NCI-H1048 (cell line): ENCODE results near the gene ROPN1.

ENCODE experiments used
- DNase-seq: peaks from one replicate; lab custom pipeline; 2025; lab: John Stamatoyannopoulos, UW

ROPN1 gene

DNA sequence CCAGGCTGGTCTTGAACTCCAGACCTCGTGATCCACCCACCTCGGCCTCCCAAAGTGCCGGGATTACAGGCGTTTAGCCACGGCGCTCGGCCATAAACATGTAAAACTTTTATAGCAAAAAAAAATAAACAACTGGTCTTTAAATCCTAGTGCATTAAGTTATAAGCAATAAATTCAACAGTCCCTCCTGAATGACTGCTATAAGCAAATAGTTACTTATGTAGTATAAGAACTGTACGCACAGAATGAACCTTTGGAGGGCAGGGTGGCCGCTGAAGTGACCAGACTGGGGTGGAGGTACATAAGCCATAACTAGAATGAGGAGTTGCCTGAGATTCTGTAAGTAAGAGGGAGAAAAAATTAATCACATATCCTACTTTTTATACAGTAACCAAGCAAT is 43.5 kb downstream of the ROPN1 start:
- no peak for DNase-seq

DNA sequence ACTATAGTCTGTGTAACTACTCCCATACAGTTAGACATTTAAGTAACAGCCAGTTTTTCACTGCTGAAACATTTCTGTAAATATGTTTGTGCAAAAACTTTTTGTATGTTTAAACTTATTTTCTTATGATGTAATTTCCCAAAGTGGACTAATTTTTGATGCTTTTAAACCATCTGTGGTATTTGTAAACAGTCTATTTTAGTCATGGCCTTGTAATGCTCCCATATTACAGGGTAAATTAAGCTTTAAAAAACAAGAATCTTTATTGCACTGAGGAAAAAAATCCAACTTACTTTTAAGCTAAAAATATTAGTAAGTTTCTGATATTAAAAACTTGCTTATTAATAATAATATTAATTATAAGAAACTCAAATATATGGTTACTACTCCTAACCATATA is 44.4 kb downstream of the ROPN1 start:
- DNase-seq: no peak

DNA sequence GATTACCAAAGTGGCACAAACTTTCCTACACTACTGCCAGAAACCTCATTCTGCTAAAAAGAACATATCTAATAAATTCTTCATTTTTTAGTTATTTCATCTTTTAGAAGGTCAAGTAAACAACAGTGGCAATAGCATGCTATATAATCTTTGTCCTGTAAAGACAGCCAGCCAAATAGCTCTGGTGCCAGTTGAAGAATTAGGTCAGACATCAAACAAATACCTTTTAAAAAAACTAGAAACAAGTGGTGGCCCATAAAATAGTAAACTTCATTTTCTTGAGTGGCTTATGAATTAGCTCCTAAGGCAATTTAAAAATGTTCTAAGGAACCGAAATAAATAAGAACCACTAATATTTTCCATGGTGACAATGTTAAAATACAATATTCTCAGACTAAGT is 50.4 kb downstream of the ROPN1 start:
- DNase-seq: no peak

DNA sequence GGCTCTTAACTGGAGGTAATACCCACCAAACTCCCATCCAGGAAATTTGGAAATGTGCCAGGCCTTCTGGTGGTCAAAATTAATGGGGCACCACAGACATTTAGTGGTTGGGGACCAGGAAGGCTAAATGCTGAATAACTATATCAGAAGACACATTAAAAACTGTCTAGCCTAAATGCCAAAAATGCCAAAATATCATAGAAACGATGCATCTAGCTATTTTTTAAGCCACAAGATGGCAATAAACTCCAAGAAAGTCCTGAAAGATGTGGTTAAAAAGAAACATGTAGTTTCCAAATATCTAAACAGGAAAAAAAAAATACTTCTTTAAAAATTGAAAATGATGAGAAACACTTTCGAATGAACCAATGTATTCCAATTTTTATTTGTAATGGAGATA is 50.8 kb downstream of the ROPN1 start:
- no peak for DNase-seq

DNA sequence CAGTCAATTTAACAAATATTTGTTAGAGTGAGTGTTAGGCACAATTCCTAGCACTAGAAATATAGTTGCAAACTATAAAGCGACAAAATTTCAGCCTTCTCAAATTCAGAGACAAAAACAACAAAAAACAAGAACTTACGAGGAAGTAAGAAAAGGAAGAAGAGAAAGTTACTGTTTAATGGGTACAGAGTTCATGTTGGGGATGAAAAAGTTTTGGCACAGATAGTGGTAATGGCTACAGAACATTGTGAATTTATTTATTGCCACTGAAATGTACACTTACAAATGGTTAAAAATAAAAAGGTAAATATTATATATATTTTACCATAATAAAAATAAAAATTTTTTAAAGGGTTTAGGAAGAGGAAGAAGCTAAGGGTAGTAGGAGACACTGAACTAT is 52.2 kb downstream of the ROPN1 start:
- DNase-seq: no peak

DNA sequence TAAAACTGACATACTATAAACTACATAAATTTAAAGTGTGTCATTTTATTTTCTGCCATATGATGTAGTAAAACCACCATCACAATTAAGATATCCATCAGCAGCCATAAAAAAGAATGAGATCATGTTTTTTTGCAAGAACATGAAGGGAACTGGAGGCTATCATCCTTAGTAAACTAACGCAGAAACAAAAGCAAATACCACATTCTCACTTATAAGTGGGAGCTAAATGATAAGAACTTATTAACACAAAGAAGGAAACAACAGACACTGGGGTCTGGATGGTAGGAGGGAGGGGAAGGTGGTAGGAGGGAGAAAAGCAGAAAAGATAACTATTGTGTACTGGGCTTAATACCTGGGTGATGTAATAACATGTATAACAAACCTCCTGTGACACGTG is 55.5 kb downstream of the ROPN1 start:
- no peak for DNase-seq

DNA sequence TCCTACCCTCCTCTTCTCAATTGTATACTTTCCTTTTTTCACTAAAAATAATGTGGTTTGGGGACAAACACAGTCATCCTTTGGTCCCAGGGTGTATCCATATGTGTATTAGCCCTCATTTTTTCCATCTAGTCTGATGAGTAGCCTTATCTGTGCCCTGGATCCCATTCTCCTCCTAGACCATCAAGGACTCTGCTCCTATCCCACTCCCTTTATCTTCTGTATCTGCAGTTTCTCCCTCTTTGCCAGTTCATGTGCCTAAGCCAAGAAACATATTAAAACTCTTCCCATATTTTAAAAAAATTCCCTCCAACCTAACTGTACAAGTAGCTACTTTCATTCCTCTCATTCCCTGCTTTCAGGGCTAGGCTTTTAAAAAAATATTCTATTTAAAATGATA is 56.1 kb downstream of the ROPN1 start:
- DNase-seq: no peak

DNA sequence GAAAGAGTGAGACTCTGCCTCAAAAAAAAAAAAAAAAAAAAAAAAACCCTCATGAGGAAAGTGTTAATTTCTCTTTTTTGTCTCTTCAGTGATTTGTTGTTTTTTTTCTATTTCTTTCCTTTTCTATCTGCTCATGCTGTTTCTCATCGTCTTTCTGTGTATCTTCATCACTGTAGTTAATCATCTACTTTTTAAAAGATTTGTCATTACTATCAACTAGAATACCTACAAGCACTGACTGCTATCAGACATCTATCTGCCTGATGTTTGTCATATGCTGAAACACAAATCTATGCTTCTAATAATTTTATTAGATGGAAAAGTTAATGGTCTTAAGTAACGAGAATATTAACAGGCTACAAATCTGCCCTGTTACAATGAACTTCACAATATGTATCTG is 57.7 kb downstream of the ROPN1 start:
- no peak for DNase-seq

DNA sequence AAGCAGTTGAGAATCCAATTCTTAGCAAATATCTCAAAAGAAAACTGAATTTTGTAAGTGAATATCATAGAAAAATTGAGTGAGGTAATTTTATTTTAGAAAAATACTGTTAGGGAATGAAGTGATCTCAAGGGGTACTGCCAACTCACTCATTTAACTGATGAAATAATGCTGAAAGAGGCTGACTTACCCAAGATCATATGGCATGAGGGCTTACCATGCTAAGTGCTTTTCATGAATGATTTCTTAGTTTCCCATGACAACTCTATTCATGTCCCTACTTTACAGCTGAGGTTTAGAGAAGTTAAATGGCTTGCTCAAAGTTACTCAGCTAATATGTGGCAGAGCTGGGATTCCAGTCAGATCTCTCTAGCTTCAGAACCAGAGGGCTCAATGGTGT is 61.5 kb downstream of the ROPN1 start:
- DNase-seq: no peak

DNA sequence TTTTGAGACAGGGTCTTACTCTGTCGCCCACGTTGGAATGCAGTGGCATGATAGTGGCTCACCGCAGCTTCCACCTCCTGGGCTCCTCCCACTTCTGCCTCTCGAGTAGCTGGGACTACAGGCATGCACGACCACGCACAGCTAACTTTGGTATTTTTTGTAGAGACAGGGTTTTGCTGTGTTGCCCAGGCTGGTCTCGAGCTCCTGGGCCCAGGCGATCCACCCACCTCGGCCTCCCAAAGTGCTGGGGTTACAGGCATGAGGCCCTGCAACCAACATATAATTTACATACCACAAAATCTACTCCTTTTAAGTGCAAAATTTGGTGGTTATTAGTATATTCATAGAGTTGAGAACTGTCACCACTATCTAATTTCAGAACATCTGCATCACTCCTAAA is 62.6 kb downstream of the ROPN1 start:
- no peak for DNase-seq

DNA sequence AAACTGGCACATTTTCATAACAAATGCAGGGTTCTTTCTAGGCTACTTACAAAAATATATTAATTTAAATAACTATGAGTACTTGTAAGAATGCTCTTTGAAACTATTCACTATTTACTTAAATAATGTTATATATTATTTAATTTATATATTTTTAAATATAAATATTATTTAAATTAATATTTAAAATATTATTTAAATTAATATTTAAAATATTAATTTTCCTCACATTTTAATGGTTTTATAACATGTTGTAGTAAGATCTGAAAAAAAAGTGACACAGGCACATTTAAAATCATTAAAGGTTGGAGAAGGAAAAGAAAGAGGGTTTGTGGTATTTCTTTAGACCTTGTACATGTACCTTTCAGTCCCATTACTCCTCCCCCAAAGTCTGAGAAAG is 65.5 kb downstream of the ROPN1 start:
- DNase-seq: no peak

DNA sequence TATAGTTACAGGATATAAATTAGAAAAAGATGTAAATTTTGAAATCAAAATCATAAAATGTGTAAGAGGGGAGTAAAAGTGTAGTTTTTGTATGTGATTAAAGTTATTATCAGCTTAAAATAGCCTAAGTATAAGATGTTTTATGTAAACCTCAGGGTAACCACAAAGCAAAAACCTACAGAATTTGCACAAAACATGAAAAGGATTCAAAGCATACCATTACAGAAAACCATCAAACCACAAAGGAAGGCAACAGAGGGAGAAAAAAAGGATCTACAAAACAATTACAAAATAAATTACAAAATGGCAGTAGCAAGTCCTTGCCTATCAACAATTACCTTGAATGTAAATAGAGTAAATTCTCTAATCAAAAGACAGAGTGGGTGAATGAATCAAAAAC is 71.1 kb downstream of the ROPN1 start:
- no peak for DNase-seq

DNA sequence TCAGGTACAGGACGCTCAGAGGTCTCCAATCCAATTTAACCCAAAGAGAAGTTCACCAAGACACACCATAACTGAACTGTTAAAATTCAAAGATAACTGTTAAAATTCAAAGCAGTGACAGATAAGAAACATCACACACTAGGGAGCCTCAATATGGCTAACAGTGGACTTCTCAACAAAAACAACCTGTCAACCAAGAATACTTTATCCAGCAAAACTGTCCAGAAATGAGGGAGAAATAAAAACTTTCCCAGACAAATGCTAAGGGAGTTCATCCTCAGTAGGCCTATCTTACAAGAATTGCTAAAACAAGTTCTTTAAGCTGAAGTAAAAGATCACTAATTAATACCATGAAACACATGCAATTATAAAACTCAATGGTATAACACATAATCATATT is 71.5 kb downstream of the ROPN1 start:
- DNase-seq: no peak

DNA sequence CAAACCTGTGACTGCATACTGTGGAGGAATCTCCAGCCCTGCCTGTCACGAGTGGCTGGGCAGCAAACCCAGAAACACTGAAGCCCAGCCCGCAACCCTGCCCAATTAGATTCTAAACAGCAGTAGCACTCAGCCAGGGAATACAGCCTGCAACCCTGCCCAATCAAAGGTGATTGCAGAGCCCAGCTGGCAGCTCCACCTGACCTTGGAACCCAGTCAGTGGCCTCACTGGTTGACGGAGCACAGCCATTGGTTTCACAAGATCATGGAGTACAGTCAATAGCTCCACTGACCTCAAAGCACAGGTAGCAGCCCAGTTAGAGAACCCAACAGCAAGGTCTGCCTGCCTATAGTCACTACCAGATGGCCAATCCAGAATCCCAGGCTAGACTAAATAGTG is 72.6 kb downstream of the ROPN1 start:
- DNase-seq: no peak
